ENCODE results near the gene FBLN2.
"Not testable (repeated sequence)": the region's sequence is repeated elsewhere in the genome, so short reads cannot be mapped to it uniquely, and the experiment has no call there.

FBLN2 gene

DNA sequence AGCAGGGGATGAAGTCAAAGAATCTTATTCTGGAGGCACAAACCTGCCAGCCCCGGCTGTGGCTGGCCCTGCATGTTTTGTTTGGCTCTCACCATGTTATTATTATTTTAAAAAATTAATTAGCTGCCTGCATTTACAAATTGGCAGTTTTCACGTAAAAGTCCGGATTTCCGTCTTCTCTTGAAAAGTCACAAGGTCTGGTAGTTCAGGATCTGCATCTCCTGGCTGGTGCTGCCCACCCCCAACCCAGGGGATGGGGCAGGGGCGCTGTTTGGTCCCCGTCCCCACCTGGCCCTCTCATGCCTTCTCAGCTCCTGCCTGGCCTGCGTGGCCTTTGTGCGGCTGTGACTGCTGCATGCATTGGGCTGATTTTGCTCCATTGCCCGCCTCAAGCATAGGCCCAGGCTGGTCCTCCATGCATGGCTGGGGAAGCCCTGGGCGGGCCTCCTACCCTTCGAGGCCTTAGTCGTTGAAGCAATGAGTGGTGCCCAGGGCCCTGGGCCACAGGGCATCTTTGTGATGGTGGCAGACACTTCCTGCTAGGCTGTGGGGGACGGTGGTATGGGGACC lies 2.0 kb downstream of the FBLN2 start:
- DNase-seq, result no peak

DNA sequence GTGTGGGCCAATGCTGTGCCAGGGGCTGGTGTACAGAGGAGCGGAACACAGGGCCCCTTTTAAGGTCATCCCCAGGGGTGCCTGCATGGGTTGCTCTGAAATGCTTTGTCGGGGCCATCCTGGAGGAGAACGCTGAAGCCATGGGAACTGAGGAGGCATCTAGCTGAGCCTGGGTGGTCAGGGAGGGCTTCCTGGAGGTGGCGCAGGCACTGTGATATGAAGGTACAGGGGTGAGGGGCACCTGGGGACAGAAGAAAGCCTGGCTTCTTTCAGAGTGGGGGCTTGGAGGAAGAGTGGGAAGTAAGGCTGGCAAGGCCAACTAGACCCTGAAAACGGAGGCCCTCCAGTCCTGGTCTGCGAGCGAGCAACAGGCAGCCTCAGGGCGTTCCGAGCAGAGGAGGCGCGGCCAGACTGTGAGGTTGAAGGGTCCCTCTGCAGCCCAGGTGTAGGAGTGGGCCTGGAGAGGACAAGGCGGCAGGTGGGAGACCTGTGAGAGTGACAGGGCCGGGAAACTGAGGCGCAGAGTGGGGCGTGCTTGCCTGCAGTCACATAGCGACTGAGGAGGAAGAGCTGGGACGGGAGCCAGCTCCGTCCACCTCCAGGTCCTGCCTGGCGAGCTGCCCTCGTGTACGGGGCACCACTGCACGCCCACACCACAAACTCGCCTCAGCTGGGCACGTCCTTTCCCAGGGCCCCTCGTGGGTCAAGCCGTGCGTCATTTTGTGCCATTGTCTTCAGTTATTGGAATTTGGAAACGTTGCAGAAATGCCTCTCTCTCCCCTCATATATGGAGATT lies 4.1 kb downstream of the FBLN2 start:
- no peak for DNase-seq

DNA sequence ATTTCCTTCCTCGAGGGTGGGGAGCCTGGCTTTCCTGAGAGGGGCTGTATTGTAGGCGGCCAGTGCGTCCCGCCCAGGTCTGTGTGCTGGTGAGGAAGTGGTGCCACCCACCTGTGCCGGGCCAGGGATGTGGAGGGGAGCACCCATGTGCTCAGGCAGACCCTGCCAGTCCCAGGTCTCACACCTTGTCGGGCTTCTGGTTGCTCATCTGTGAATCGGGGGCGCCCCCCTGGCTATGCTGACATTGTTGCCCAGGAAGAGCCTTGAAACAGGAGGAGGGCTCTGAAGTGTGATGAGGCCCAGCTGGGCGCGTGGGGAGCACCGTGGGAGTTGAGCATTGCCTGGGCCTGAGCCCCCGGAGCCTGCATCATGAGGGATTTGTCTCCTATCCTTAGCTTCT lies 4.8 kb downstream of the FBLN2 start:
- no peak for DNase-seq

DNA sequence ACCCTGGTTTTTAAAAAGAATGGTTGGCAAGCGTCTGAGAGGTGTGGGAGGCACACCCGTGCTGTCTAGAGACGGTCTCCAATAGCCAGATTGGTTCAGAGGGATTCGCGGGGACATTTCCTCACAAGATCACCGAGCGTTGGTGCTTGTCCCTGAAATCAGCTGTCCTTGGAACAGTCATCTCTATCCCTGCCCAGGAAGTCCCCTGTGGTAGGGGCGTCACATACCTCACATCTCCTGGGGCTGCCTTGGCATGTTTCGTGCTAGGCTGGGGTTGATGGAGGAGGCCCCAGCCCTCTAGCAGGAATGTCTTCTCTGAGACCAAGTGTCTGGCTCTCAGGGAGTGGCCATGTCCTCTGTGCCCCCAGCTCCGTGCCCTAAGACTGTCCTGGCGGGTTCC lies 6.8 kb downstream of the FBLN2 start:
- no peak for DNase-seq

DNA sequence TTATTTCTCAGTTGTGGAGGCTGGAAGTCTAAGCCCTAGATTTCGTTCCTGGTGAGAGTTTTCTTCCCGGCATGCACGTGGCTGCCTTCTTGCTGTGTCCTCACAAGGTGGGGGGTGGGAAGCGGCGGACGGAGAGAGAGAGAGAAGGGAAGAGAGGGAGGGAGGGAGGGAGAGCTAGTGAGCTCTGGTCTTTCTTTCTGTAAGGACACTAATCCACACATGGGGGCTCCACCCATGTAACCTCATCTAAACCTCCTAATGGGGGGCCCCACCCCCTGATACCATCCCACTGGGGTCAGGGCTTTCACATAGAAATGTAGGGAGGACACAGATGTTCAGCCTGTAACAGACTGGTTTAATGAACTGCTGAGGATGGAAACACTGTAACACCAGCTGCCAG lies 7.3 kb downstream of the FBLN2 start:
- DNase-seq, result no peak

DNA sequence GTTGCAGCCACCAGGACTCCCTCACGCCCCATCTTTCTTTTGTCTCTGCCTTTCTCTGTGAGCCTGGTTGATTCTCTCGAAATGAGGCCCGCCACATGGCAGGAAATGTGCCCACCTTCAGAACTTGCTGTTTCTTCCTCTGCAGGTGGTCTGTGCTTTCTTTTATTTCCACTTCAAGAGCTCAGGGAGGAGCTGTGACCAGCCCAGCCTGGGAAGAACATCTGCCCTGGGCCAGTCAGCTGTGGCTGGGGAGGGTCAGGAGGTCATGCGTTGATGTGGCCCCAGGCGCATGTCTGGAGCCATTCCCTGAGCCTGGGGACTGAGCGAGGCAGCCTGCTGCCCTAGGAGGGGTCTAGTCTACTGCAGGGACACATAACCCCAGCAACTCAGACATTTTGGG lies 8.0 kb downstream of the FBLN2 start:
- DNase-seq, result no peak

DNA sequence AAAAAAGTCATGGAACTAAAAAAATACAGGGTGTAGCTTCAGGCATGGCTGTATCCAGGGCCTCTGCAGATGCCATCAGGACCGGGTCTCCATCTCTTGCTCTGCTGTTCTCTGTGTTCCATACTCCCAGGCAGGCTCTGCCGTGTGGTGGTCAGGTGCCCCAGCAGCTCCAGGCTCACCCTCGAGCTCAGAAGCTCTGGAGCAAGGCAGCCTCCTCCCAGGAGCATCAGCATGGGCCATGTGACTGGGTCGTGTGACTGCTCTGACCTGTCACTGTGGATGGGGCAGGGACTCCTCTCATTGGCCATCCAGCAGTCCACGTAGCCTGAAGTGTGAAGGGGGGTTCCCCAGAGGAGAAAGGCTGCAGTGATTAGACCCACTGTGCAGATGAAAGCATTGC lies 8.5 kb downstream of the FBLN2 start:
- DNase-seq, result no peak

DNA sequence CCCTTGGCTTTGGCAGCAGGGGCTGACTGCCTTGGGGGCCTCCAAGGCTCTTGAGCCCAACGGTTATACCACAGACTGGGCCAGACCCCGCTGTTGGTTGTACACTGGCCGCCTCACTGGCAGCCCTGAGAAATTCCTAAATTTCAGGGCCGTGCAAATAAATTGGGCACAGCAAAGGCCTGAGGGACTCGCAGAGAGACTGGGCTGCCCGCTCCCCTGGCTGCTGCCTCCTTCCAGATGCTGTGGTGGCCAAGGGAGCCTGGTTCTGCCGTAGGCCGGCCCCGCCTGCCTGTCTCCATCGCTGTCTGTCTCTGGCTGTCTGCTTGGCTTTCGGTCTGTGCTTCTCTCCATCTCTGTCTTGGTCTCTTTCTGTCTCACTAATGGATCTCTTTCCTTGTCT lies 9.0 kb downstream of the FBLN2 start:
- DNase-seq, result no peak

DNA sequence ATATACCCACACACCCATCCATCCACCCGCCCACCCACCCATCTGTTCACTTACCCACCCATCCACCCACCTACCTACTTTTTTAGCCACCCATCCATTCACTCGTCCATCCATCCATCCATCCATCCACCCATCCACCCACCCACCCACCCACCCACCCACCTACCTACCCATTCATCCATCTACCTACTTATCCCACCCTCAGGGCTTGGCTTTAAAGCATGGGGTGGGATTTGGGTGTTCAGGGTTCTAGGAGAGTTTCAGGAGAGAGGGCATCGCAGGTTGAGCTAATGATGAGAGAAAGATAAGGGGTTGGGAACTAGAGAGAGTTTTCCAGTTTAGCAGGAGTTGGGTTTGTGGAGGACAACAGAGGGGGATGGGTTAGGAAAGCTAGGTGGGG lies 9.7 kb downstream of the FBLN2 start:
- no peak for DNase-seq

DNA sequence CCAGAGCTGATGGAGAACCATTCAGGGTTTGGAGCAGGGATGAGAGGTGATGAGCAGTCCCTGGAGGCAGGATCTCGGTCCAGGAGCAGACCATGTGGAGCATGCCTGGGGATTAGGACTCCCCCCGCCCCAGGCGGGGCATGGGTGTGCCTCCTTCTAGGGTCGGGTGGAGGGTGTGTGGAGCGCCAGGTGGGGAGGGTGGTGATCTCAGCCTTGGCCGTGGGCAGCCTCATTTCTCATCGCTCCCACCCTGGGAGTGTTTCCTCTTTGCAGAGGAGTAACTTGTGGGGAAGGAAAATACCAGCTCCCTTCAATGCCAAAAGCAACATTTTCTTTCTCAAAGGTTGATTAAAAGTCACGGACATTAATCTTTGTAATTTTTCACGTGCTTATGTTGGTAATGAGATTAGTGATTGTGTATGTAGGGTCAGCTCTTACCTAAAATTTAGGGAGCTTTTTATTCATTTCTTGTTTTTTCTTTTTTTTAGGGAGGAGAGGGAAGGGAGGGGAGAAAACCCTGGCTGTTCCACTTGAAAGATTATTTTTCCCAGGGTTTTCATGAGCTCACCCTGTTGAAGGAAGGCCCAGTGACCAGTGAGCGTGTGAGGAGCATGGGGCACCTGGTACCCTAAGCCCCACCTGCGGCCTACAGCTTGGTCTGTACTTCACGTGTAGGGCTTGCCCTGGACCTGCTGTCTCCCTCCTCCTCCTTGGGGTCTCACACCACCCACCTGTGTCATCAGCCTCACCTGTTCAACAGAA lies 11.0 kb downstream of the FBLN2 start:
- DNase-seq, result no peak

DNA sequence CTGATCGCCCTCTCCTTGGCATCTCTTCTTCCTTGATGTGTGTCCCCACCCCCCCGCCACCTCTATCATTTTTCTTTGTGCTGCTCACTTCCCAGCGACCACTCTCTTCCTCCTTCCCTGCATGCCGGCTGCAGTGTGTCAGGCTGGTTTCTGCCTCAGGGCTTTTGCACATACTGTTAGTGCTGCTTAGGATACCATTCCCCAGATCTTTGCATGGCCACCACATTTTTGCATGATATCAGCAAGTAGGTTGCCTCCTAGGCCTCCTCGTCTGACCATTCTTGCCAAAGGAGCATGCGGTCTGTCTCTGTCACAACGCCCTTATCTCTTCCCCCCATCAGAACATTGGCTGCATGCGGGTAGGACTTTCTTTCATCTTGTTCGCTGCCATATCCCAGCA lies 12.5 kb downstream of the FBLN2 start:
- DNase-seq, result no peak

DNA sequence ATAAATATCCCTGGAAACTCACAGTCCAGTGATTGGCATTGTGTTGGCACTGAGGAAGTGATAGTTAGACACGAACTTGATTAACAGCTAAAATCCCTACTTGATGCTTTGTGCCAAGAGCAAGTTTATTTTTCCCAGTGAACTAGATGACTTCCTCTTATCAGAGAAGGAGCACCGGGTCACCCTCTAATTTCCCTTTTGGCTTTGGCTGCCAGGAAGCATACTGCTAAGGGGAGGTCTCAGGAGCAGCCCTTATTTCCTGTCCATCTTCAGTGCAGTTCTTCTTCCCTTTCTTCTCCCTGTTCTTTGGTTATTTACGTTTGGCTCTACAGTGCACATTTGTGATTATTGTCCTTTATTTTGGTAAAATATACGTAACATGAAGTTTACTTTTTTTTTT lies 13.0 kb downstream of the FBLN2 start:
- no peak for DNase-seq

DNA sequence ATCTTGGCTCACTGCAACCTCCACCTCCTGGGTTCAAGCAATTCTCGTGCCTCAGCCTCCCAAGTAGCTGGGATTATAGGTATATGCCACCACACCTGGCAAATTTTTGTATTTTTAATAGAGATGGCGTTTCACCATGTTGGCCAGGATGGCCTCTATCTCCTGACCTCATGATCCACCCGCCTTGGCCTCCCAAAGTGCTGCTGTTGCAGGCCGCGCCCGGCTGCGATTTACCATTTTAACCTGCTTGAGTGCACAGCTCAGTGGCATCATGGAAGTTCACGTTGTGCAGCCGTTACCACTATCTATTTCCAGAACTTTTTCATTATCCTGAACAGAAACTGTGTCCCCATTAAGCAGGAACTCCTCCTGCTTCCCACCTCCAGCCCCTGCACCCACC lies 13.5 kb downstream of the FBLN2 start:
- not testable (repeated sequence) for DNase-seq

DNA sequence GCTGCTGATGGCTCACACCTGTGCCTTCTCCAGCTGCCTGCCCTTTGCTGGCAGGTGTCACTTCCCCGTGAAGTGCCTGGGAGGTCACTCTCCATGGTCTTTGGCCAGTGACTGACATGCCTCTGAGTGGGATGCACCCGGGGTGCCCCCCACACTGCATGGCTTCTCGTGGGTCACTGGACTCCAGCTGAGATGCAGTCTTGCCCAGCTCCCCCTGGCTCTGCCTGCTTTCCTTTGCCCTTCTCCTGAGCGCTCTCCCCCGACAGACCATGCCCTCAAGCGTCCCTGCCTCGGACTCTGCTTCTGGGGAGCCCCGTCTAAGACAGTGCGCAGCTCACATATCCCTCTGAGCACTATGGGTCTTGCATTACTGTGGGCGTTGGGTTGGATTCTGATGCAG lies 14.4 kb downstream of the FBLN2 start:
- no peak for DNase-seq

DNA sequence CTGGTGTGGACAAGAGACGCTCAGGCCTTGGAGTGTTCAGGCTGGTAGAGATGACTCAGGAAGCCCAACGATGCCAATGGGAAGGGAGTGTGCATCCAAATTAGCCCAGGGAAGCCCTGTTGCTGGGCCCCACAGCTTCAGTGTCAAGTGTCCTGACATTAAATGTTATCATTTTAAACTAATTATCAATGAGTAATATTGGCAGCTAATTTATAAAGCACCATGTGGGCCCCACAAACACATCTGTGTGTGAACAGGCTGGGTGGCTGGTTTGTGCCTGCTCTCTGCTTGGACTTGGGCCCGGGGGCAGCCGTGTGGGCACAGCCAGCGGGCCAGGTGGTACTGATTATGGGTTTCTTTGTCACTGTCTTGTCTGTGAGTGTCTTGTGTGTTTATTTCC lies 15.0 kb downstream of the FBLN2 start:
- no peak for DNase-seq

DNA sequence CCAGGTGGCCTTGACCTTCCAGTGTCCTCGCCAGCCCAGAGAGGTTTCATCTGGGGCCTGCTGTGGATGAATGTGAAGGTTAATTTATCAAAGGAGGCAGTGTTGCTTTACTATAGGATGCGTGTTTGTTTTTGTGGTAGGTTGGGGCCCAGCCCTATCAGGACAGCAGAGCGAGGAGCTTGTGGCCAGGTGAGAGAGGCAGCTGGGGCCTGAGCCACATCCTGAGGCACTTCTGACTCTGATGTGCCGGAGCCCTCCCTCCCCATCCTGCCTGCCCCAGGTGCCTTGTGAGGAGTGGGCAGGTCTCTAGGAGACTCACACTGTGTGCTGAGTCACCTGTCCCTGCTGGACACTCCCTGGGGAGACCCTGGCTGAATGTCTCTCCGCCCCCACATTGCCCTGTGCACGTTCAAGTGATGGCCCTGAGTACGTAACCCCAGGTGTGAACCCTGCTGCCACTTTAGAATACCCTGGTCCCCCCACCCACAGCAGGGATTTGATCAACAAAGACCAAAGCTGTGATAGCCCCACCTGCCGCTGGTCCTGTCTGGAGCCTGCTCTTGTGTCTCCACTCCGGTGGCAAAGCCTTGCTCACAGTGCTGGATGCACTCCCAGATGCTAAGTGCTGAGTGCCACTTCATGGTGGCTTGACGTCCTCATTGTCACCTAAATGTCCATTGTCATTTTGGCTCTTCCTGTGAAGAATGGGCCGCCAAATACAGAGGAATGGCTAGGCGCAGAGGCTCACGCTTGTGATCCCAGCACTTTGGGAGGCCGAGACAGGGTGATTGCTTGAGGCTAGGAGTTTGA lies 16.0 kb downstream of the FBLN2 start:
- no peak for DNase-seq

DNA sequence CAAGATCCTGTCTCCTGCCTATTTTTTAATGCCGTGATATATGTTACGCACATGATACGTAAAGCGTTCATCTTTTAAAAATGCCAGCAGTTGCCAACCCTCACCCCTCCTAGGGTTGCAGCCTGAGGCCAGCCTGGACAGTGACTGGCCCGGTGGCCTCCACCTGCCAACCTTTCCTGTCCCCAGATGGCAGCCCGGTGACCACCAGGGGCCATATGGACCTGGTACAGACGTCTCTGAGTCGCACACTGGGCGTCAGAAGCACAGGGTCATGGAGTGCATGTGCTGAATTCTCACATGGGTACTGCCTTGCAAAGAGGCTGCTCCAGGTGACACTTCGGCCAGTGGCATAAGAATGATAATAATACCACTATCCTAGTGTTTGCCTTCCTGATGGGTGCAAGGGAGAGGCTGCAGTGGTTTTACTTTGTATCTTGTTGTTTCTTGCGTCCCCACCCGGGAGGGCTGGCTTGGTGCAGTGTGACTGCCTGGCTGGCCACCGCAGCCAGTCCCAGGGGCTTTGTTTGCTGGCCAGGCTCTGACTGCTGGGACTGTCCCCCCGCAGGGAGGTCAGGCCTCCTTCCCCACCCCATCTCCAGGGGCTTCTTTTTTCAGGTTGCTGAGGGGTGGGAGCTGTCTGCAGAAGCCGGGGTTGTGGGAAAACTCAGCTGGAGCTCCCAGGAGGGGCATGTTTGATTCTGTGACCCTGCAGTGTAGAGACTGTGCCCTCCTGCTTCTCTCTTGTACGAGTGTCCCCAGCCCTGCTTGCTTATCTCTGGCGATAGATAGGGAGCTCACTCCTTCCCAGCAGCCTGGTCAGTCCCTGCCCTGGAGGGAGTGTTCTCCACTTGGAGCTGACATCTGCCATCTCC lies 16.9 kb downstream of the FBLN2 start:
- no peak for DNase-seq

DNA sequence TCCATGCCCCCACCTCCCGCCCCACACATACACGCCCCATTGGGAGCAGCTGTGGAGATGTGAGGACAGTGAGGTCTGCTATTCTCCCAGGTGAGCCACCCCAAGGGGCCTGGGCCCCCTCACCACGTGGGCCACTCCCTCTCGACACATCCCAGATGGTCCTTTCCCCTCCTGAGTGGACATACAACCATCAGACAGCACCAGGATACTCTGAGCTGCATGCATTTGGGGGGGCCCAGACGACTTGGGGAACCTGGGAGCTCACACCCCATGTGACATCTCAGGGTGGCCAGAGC lies 17.5 kb downstream of the FBLN2 start:
- DNase-seq, result no peak

DNA sequence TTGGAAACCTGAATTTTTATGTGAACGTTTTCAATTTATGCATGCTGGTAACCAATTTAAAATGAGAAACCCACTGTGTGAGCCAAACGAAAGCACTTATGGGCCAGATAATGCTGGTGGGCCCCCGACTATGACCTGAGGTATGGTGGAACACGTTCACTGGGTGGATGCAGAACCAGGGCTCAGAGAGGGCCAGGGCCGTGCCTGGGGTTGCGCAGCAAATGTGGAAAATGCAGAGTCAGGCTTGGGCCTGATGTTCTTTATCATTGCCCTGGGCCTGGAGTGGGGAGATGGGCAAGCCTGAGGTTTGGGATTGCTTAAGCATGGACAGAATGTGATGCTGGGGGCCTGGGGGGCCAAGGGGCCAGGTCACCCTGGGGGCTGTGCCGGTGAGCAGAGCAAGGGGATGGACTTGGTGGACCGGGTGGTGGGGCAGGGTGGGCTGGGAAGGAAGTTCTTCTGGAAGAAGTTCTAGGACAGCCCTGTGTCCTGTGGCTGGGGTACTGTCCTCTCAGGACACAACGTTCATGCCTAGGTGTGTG lies 17.9 kb downstream of the FBLN2 start:
- no peak for DNase-seq

DNA sequence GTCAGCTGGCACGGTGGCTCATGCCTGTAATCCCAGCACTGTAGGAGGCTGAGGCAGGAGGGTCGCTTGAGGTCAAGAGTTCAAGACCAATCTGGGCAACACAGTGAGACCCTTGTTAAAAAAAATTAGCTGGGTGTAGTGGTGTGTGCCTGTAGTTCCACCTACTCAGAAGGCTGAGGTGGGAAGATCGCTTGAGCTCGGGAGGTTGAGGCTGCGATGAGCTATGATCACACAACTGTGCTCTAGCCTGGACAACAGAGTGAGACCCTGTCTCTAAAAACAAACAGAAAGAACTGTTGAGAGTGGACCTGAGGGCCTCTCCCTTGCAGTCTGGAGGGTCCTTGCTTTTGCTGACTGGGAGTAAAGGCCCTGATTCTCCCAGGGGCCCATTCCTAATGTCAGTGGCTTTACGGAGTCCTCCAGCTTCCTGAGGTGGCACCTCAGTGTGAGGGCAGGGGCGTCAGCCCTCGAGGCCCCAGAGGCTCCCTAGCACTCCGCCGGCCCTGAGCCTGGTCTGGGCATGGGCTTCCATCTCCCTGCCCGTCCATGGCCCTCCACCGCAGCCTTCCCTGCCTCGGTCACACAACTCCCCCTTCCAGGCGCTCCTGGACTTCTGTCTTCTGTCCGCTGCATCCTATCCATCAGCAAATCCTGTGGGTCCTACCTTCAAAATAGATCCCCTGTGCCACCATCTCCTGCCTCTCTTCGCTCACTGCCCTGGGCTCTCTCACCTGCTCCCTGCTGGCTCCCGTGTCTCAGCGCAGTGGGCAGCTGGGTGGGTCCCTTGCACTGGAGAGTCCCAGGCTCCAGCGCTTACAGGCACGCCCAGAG lies 19.0 kb downstream of the FBLN2 start:
- no peak for DNase-seq

DNA sequence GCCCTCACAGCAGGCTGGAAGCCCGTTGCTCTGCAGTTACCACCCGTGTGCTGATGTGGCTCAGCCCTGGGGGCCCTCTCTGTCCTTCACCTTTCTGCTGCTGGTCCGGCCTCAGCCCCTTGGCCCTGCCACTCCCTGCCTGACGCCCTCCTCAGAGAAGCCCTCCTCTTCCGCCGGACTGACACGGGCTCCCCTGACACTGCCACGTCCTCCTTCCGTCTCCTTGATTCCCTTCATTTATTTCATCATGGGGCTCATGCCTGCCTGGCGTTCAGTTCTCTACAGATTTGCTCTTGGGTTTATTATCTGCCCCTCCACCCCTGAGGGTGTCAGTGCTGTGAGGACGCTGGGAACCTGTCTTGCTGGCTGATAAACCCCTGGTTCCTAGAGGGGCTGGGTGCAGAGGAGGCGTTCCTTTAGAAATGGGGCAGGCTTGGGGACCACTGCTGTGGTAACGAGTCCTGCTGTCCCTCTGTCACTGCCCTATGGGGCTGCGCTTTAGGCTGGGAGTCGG lies 19.6 kb downstream of the FBLN2 start:
- no peak for DNase-seq

Data from GF-D8 (cell line).